HepG2 (cell line): ENCODE measurements around the gene CCN6.

Source experiments
- FOXM1 ChIP-seq: sonication (generic); formaldehyde crosslinking; IDR thresholded peaks from 2 replicates; pipeline ENCODE4 v1.5.0; 2020; ENCODE audit warnings: missing genetic modification reagents
- MAFK ChIP-seq, 2 experiments: IDR thresholded peaks in 1 of 2; conservative IDR thresholded peaks in 1 of 2; 2 replicates each; pipeline ENCODE4 v1.6.1; 2011; ENCODE audit warnings: improper control_type of control experiment in 2 of 2, low read length in 2 of 2
- MYC ChIP-seq: sonication (generic); formaldehyde crosslinking; IDR thresholded peaks from 2 replicates; pipeline ENCODE4 v1.9.0; 2021; ENCODE audit warnings: missing genetic modification reagents, borderline replicate concordance
- PHF8 ChIP-seq: sonication (generic); formaldehyde crosslinking; IDR thresholded peaks from 2 replicates; pipeline ENCODE4 v1.5.0; 2020; ENCODE audit warnings: missing genetic modification reagents
- SUZ12 ChIP-seq: fragments of 150-350 bp; IDR thresholded peaks from 2 replicates; pipeline ENCODE4 v1.6.1; 2014; ENCODE audit warnings: low read depth, low read length
- ZBTB39 ChIP-seq: sonication (generic); formaldehyde crosslinking; IDR thresholded peaks from 2 replicates; pipeline ENCODE4 v1.5.0; 2020; ENCODE audit warnings: missing genetic modification reagents
- ZMYM4 ChIP-seq: sonication (generic); formaldehyde crosslinking; IDR thresholded peaks from 2 replicates; pipeline ENCODE4 v1.8.1; 2023; ENCODE audit warnings: mild to moderate bottlenecking, missing genetic modification reagents
- ZNF274 ChIP-seq: sonication (generic); formaldehyde crosslinking; IDR thresholded peaks from 2 replicates; pipeline ENCODE4 v1.5.1; 2020; ENCODE audit warnings: mild to moderate bottlenecking, missing genetic modification reagents
- ZNF382 ChIP-seq: sonication (generic); formaldehyde crosslinking; IDR thresholded peaks from 2 replicates; pipeline ENCODE4 v1.5.0; 2020; ENCODE audit warnings: missing genetic modification reagents, mild to moderate bottlenecking, borderline replicate concordance
- ZNF639 ChIP-seq: conservative IDR thresholded peaks from 2 replicates; pipeline ENCODE4 v1.6.1; 2018; ENCODE audit warnings: missing genetic modification reagents
- ZNF704 ChIP-seq: sonication (generic); formaldehyde crosslinking; IDR thresholded peaks from 2 replicates; pipeline ENCODE4 v1.8.1; 2023; ENCODE audit warnings: mild to moderate bottlenecking, inconsistent platforms, moderate library complexity, missing genetic modification reagents, borderline replicate concordance

GRCh38 chr6:112033791-112034615 lies 19.9 kb upstream of the CCN6 start:
- TF ChIP-seq ZNF274 (CRISPR knock-in tag) = no peak
- no peak for TF ChIP-seq MAFK (conservative IDR thresholded peaks at IDR 0.05 in 1 of 2, IDR thresholded peaks at IDR 0.05 in 1 of 2; ENCODE audit: low read length in 2 of 2)
- no peak for TF ChIP-seq ZBTB39 (CRISPR knock-in tag)
- no peak for TF ChIP-seq FOXM1
- no peak for TF ChIP-seq ZNF382
- TF ChIP-seq SUZ12 = no peak
- TF ChIP-seq ZNF639 (CRISPR knock-in tag) = no peak
- TF ChIP-seq MYC (CRISPR knock-in tag) = no peak
- TF ChIP-seq PHF8 (CRISPR knock-in tag) = no peak
- TF ChIP-seq ZNF704 (CRISPR knock-in tag) = no peak
- TF ChIP-seq ZMYM4 (CRISPR knock-in tag) = no peak
